Measurements from ENCODE around the gene CNTNAP2.

Gene CNTNAP2

GRCh38 chr7:146116521-146117222 lies at the start of gene CNTNAP2:
TSS of gene CNTNAP2 (plus strand) at chr7:146116801. CDS start at chr7:146116877, 76 bp downstream.
- Histone ChIP-seq H3K27me3 (ENCODE audit: low read length) (no peaks in the 10 kb centered on the region), H3K36me3 (ENCODE audit: low read length) (no peaks in the 10 kb centered on the region), H3K9me2 (replicated peaks; ENCODE audit: insufficient read depth, low read length) (no peaks in the 10 kb centered on the region), H3K4me3 (ENCODE audit: insufficient read depth, low read length, poor library complexity, severe bottlenecking) (no peak within 1 kb of the TSS), H2AFZ (ENCODE audit: low read depth, low read length, severe bottlenecking) (no peak within 1 kb of the TSS), H3K27ac (ENCODE audit: low read depth, low read length) (no peak within 1 kb of the TSS), H3K9me3 (ENCODE audit: insufficient read depth, low read length) (no peaks in the 10 kb centered on the region), H3K79me2 (ENCODE audit: insufficient read depth, low read length) (no peaks in the 10 kb centered on the region), H3K9ac (ENCODE audit: low read length) (no peak within 1 kb of the TSS), H4K20me1 (ENCODE audit: low read depth, low read length) (no peaks in the 10 kb centered on the region), H3F3A (ENCODE audit: insufficient read depth) (no peaks in the 10 kb centered on the region), H3K4me2 (ENCODE audit: low read depth, low read length, poor library complexity, severe bottlenecking) (no peak within 1 kb of the TSS)
- TF ChIP-seq EZH2phosphoT487 (conservative IDR thresholded peaks at IDR 0.05; ENCODE audit: low read length) (no peak), CTCF (IDR thresholded peaks at IDR 0.05; ENCODE audit: insufficient read depth, low read length, poor library complexity, severe bottlenecking) (no peak)

- Histone ChIP-seq H2AFZ (ENCODE audit: low read depth, low read length, severe bottlenecking) (no peak overlapping the region), H3K9me2 (replicated peaks; ENCODE audit: insufficient read depth, low read length) (no peaks in the 10 kb centered on the region), H3F3A (ENCODE audit: insufficient read depth) (no peaks in the 10 kb centered on the region), H3K4me2 (ENCODE audit: low read depth, low read length, poor library complexity, severe bottlenecking) (no peak overlapping the region), H3K9ac (ENCODE audit: low read length) (no peak overlapping the region), H3K27ac (ENCODE audit: low read depth, low read length) (no peak overlapping the region), H4K20me1 (ENCODE audit: low read depth, low read length) (no peaks in the 10 kb centered on the region), H3K79me2 (ENCODE audit: insufficient read depth, low read length) (no peaks in the 10 kb centered on the region), H3K27me3 (ENCODE audit: low read length) (no peaks in the 10 kb centered on the region), H3K4me3 (ENCODE audit: insufficient read depth, low read length, poor library complexity, severe bottlenecking) (no peak overlapping the region), H3K9me3 (ENCODE audit: insufficient read depth, low read length) (no peaks in the 10 kb centered on the region), H3K36me3 (ENCODE audit: low read length) (no peaks in the 10 kb centered on the region)
- TF ChIP-seq CTCF (IDR thresholded peaks at IDR 0.05; ENCODE audit: insufficient read depth, low read length, poor library complexity, severe bottlenecking) (no peak), EZH2phosphoT487 (conservative IDR thresholded peaks at IDR 0.05; ENCODE audit: low read length) (no peak)
These were observed 48.7 kb upstream of the CNTNAP2 start for GRCh38 chr7:146067880-146068279.

GRCh38 chr7:146074195-146074765 lies 42.3 kb upstream of the CNTNAP2 start:
- Histone ChIP-seq H3K27me3 (ENCODE audit: low read length) (no peaks in the 10 kb centered on the region), H3K27ac (ENCODE audit: low read depth, low read length) (no peak overlapping the region), H3K9me2 (replicated peaks; ENCODE audit: insufficient read depth, low read length) (no peaks in the 10 kb centered on the region), H3K4me2 (ENCODE audit: low read depth, low read length, poor library complexity, severe bottlenecking) (no peak overlapping the region), H3K79me2 (ENCODE audit: insufficient read depth, low read length) (no peaks in the 10 kb centered on the region), H3K4me3 (ENCODE audit: insufficient read depth, low read length, poor library complexity, severe bottlenecking) (no peak overlapping the region), H3K9ac (ENCODE audit: low read length) (no peak overlapping the region), H2AFZ (ENCODE audit: low read depth, low read length, severe bottlenecking) (no peak overlapping the region), H4K20me1 (ENCODE audit: low read depth, low read length) (0 out of 2 replicates have a peak, but pooled peaks cover 2% of the 10 kb centered on the region), H3K9me3 (ENCODE audit: insufficient read depth, low read length) (no peaks in the 10 kb centered on the region), H3F3A (ENCODE audit: insufficient read depth) (no peaks in the 10 kb centered on the region), H3K36me3 (ENCODE audit: low read length) (no peaks in the 10 kb centered on the region)
- no peak for TF ChIP-seq EZH2phosphoT487 (conservative IDR thresholded peaks at IDR 0.05; ENCODE audit: low read length)
- no peak for TF ChIP-seq CTCF (IDR thresholded peaks at IDR 0.05; ENCODE audit: insufficient read depth, low read length, poor library complexity, severe bottlenecking)
